OCI-LY1 (cell line): ENCODE measurements around the gene NCBP1.
"Not testable (repeated sequence)": the region's sequence is repeated elsewhere in the genome, so short reads cannot be mapped to it uniquely, and the experiment has no call there.

Source experiments
- EZH2 ChIP-seq: fragments of 200-600 bp; sonication (generic), shearing (Covaris generic); IDR thresholded peaks from 2 replicates; pipeline ENCODE4 v1.8.0; 2017; ENCODE audit warnings: borderline replicate concordance, mixed run types, mild to moderate bottlenecking, antibody characterized with exemption, low read length, moderate library complexity, mixed read lengths
- TF ChIP-seq, protein P1 (sequence below): fragments of 200-600 bp; sonication (generic), shearing (Covaris generic); IDR thresholded peaks from 2 replicates; pipeline ENCODE4 v1.5.1; 2017; ENCODE audit warnings: mild to moderate bottlenecking, antibody characterized with exemption, low read length, moderate library complexity, mixed read lengths

- TF ChIP-seq, protein P1, sequence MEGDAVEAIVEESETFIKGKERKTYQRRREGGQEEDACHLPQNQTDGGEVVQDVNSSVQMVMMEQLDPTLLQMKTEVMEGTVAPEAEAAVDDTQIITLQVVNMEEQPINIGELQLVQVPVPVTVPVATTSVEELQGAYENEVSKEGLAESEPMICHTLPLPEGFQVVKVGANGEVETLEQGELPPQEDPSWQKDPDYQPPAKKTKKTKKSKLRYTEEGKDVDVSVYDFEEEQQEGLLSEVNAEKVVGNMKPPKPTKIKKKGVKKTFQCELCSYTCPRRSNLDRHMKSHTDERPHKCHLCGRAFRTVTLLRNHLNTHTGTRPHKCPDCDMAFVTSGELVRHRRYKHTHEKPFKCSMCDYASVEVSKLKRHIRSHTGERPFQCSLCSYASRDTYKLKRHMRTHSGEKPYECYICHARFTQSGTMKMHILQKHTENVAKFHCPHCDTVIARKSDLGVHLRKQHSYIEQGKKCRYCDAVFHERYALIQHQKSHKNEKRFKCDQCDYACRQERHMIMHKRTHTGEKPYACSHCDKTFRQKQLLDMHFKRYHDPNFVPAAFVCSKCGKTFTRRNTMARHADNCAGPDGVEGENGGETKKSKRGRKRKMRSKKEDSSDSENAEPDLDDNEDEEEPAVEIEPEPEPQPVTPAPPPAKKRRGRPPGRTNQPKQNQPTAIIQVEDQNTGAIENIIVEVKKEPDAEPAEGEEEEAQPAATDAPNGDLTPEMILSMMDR = not testable (repeated sequence)
- not testable (repeated sequence) for TF ChIP-seq EZH2
These were observed 48.8 kb upstream of the NCBP1 start for GRCh38 chr9:97584778-97585177.
